Ishikawa (cell line): ENCODE measurements around the gene VPS39.

ENCODE experiments used
- CEBPB ChIP-seq: IDR thresholded peaks from 2 replicates; pipeline ENCODE4 v1.6.1; 2012
- CREB1 ChIP-seq: IDR thresholded peaks from 2 replicates; pipeline ENCODE4 v1.6.1; 2012; ENCODE audit warnings: low read depth
- EGR1 ChIP-seq: IDR thresholded peaks from 2 replicates; pipeline ENCODE4 v1.6.1; 2012
- EP300 ChIP-seq: IDR thresholded peaks from 2 replicates; pipeline ENCODE4 v1.6.1; 2012; ENCODE audit warnings: borderline replicate concordance
- FOXM1 ChIP-seq: IDR thresholded peaks from 2 replicates; pipeline ENCODE4 v1.6.1; 2012; ENCODE audit warnings: low read depth, borderline replicate concordance
- MAX ChIP-seq: IDR thresholded peaks from 2 replicates; pipeline ENCODE4 v1.6.1; 2012
- NFIC ChIP-seq: IDR thresholded peaks from 2 replicates; pipeline ENCODE4 v1.6.1; 2012
- RAD21 ChIP-seq: IDR thresholded peaks from 2 replicates; pipeline ENCODE4 v1.6.1; 2012; ENCODE audit warnings: low read depth
- REST ChIP-seq: IDR thresholded peaks from 2 replicates; pipeline ENCODE4 v1.6.1; 2012; ENCODE audit warnings: low read depth, mild to moderate bottlenecking
- TAF1 ChIP-seq: IDR thresholded peaks from 2 replicates; pipeline ENCODE4 v1.6.1; 2012; ENCODE audit warnings: low read depth, mild to moderate bottlenecking
- TCF12 ChIP-seq: IDR thresholded peaks from 2 replicates; pipeline ENCODE4 v1.6.1; 2012; ENCODE audit warnings: low read depth
- TEAD4 ChIP-seq: IDR thresholded peaks from 2 replicates; pipeline ENCODE4 v1.6.1; 2012
- USF1 ChIP-seq: IDR thresholded peaks from 2 replicates; pipeline ENCODE4 v1.6.1; 2012
- YY1 ChIP-seq: IDR thresholded peaks from 2 replicates; pipeline ENCODE4 v1.6.1; 2012; ENCODE audit warnings: low read depth
- ZBTB7A ChIP-seq: IDR thresholded peaks from 2 replicates; pipeline ENCODE4 v1.6.1; 2012; ENCODE audit warnings: low read depth

Gene VPS39

GRCh38 chr15:42202653-42203052, 5.5 kb downstream of the VPS39 start:
- TF ChIP-seq EGR1 = no peak
- no peak for TF ChIP-seq NFIC
- no peak for TF ChIP-seq REST
- TF ChIP-seq TAF1 = no peak
- TF ChIP-seq TEAD4 = no peak
- TF ChIP-seq ZBTB7A = no peak
- no peak for TF ChIP-seq FOXM1
- TF ChIP-seq USF1 = no peak
- no peak for TF ChIP-seq MAX
- TF ChIP-seq CEBPB = no peak
- TF ChIP-seq YY1 = no peak
- no peak for TF ChIP-seq EP300
- no peak for TF ChIP-seq TCF12
- TF ChIP-seq CREB1 = no peak
- TF ChIP-seq RAD21 = no peak

GRCh38 chr15:42201801-42202200, 6.3 kb downstream of the VPS39 start:
- TF ChIP-seq MAX (no peak), TCF12 (no peak), RAD21 (no peak), CREB1 (no peak), USF1 (no peak), NFIC (no peak), TAF1 (no peak), EP300 (no peak), CEBPB (no peak), EGR1 (no peak), TEAD4 (no peak)

- no peak for TF ChIP-seq USF1
- no peak for TF ChIP-seq TEAD4
- TF ChIP-seq ZBTB7A = no peak
- no peak for TF ChIP-seq REST
Measured at GRCh38 chr15:42199126-42199525, 9.0 kb downstream of the VPS39 start.

- TF ChIP-seq EP300 = no peak
- TF ChIP-seq TCF12 = no peak
- TF ChIP-seq CREB1 = no peak
- no peak for TF ChIP-seq EGR1
- TF ChIP-seq REST = no peak
- no peak for TF ChIP-seq CEBPB
- TF ChIP-seq TAF1 = no peak
- TF ChIP-seq TEAD4 = no peak
- no peak for TF ChIP-seq FOXM1
- TF ChIP-seq MAX = no peak
- no peak for TF ChIP-seq RAD21
- no peak for TF ChIP-seq NFIC
- no peak for TF ChIP-seq YY1
- no peak for TF ChIP-seq ZBTB7A
- TF ChIP-seq USF1 = no peak
Measured at GRCh38 chr15:42198516-42198915, 9.6 kb downstream of the VPS39 start.
